ENCODE data around the gene GBP6.

DNA sequence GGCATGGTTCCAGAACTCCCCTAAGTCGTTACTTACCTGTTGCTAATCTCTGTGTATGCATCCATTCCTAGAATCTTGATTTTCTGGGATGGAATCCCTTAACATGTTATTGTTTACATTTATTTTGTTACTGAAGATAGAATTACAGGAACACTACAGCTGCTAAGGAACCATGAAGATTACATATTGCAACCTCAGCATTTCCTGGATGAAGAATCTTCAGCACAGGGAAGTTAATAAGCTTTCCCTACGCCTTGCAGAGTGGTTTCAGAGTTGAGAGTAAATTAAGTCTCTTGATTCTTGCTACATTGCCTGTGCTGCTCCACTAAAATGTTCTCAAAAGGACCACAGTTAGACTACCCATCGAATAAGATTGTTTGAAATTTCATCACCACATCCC is 31.4 kb upstream of the GBP6 start:
- TF ChIP-seq, protein P1, sequence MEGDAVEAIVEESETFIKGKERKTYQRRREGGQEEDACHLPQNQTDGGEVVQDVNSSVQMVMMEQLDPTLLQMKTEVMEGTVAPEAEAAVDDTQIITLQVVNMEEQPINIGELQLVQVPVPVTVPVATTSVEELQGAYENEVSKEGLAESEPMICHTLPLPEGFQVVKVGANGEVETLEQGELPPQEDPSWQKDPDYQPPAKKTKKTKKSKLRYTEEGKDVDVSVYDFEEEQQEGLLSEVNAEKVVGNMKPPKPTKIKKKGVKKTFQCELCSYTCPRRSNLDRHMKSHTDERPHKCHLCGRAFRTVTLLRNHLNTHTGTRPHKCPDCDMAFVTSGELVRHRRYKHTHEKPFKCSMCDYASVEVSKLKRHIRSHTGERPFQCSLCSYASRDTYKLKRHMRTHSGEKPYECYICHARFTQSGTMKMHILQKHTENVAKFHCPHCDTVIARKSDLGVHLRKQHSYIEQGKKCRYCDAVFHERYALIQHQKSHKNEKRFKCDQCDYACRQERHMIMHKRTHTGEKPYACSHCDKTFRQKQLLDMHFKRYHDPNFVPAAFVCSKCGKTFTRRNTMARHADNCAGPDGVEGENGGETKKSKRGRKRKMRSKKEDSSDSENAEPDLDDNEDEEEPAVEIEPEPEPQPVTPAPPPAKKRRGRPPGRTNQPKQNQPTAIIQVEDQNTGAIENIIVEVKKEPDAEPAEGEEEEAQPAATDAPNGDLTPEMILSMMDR (IDR thresholded peaks at IDR 0.05) = no peak
- no peak for TF ChIP-seq POLR2A (IDR thresholded peaks at IDR 0.05)
